ENCODE results near the gene MAPK11.

- TF ChIP-seq POLR2A (IDR thresholded peaks at IDR 0.05) (no peak), POLR2AphosphoS5 (IDR thresholded peaks at IDR 0.05) (no peak)
- TF ChIP-seq, protein P1, sequence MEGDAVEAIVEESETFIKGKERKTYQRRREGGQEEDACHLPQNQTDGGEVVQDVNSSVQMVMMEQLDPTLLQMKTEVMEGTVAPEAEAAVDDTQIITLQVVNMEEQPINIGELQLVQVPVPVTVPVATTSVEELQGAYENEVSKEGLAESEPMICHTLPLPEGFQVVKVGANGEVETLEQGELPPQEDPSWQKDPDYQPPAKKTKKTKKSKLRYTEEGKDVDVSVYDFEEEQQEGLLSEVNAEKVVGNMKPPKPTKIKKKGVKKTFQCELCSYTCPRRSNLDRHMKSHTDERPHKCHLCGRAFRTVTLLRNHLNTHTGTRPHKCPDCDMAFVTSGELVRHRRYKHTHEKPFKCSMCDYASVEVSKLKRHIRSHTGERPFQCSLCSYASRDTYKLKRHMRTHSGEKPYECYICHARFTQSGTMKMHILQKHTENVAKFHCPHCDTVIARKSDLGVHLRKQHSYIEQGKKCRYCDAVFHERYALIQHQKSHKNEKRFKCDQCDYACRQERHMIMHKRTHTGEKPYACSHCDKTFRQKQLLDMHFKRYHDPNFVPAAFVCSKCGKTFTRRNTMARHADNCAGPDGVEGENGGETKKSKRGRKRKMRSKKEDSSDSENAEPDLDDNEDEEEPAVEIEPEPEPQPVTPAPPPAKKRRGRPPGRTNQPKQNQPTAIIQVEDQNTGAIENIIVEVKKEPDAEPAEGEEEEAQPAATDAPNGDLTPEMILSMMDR (IDR thresholded peaks at IDR 0.05) = no peak
These were observed 6.0 kb downstream of the MAPK11 start for GRCh38 chr22:50264104-50264745.

All from prostate gland (tissue), 2 donors.